Suppressor macrophage (primary cell): ENCODE data around the gene RAC2.
A peak's percentile ranks its signal among the peaks of the same experiment; 100 is the strongest.
"Not testable (repeated sequence)": the region's sequence is repeated elsewhere in the genome, so short reads cannot be mapped to it uniquely, and the experiment has no call there.

Experiments used
- DNase-seq, 4 experiments: peaks; one replicate each; pipeline ENCODE4 v3.0.0-alpha.2; 2020 to 2022

RAC2 gene

GRCh38 chr22:37254867-37255233 is 10.8 kb upstream of the RAC2 start:
- no peak for DNase-seq

- DNase-seq: no peak
These were observed 10.3 kb upstream of the RAC2 start for GRCh38 chr22:37254209-37254866.

- DNase-seq: no peak
These were observed 9.1 kb upstream of the RAC2 start for GRCh38 chr22:37253126-37253660.

- not testable (repeated sequence) for DNase-seq
These were observed 7.8 kb upstream of the RAC2 start for GRCh38 chr22:37251836-37252235.

- DNase-seq: no peak
These were observed 5.9 kb upstream of the RAC2 start for GRCh38 chr22:37249986-37250385.

GRCh38 chr22:37248251-37248650 is 4.2 kb upstream of the RAC2 start:
- DNase-seq: no peak

GRCh38 chr22:37245740-37246139 is 1.7 kb upstream of the RAC2 start:
- DNase-seq: no peak

- DNase-seq: peak; percentile 52 to 77 (median 68)
These were observed 1.1 kb upstream of the RAC2 start for GRCh38 chr22:37244922-37245722.

- peak in 3 of 4 experiments; percentile 41 to 48 (median 45) for DNase-seq
These were observed 511 bp downstream of the RAC2 start for GRCh38 chr22:37243402-37244113.

GRCh38 chr22:37242395-37242918 is 1.6 kb downstream of the RAC2 start:
- peak; percentile 93 to 97 (median 94) for DNase-seq

- DNase-seq: peak; percentile 74 to 90 (median 87)
These were observed 2.5 kb downstream of the RAC2 start for GRCh38 chr22:37241351-37242142.

GRCh38 chr22:37240941-37241320 is 3.1 kb downstream of the RAC2 start:
- DNase-seq: no peak

- peak in 3 of 4 experiments; percentile 5 to 42 (median 21) for DNase-seq
These were observed 3.7 kb downstream of the RAC2 start for GRCh38 chr22:37240240-37240940.

GRCh38 chr22:37239336-37240239 is 4.5 kb downstream of the RAC2 start:
- DNase-seq: no peak

GRCh38 chr22:37237371-37238268 is 6.4 kb downstream of the RAC2 start:
- no peak for DNase-seq

- peak; percentile 54 to 82 (median 80) for DNase-seq
These were observed 8.0 kb downstream of the RAC2 start for GRCh38 chr22:37235897-37236607.

- DNase-seq: peak in 2 of 4 experiments; percentile 32 to 43
These were observed 9.0 kb downstream of the RAC2 start for GRCh38 chr22:37234736-37235711.
